Hepatocyte (in vitro differentiated cells): ENCODE measurements around the gene MOB3C. TPM values are rescaled to one million over a fixed set of nuclear protein-coding genes. Genes with fewer than 3 reads are reported as not detected.
A peak's percentile ranks its signal among the peaks of the same experiment; 100 is the strongest.
"Not testable (repeated sequence)": the region's sequence is repeated elsewhere in the genome, so short reads cannot be mapped to it uniquely, and the experiment has no call there.

ENCODE experiments used
- DNase-seq: peaks from one replicate; pipeline ENCODE4 v3.0.0-alpha.2; 2016; ENCODE audit warnings: low spot score
- H2AFZ ChIP-seq: fragments of 200-600 bp; sonication (generic); 2 replicates; pipeline ENCODE4 v1.6.0; 2016; ENCODE audit warnings: antibody characterized with exemption, mild to moderate bottlenecking
- H3K27ac ChIP-seq: fragments of 200-600 bp; sonication (generic); 2 replicates; pipeline ENCODE4 v1.5.1; 2016; ENCODE audit warnings: mild to moderate bottlenecking
- H3K27me3 ChIP-seq: fragments of 200-600 bp; sonication (generic); 2 replicates; pipeline ENCODE4 v1.6.1; 2016
- H3K36me3 ChIP-seq: fragments of 200-600 bp; sonication (generic); replicated peaks from 2 replicates; pipeline ENCODE4 v1.5.1; 2016; ENCODE audit warnings: low read depth; ENCODE audit not compliant: insufficient read depth
- H3K4me1 ChIP-seq: fragments of 200-600 bp; sonication (generic); 2 replicates; pipeline ENCODE4 v1.5.1; 2016; ENCODE audit warnings: mild to moderate bottlenecking, moderate library complexity; ENCODE audit not compliant: insufficient read depth
- H3K4me2 ChIP-seq: fragments of 200-600 bp; sonication (generic); 2 replicates; pipeline ENCODE4 v1.6.0; 2016
- H3K4me3 ChIP-seq: fragments of 200-600 bp; sonication (generic); 2 replicates; pipeline ENCODE4 v1.5.1; 2016; ENCODE audit warnings: mild to moderate bottlenecking
- H3K79me2 ChIP-seq: fragments of 200-600 bp; sonication (generic); 2 replicates; pipeline ENCODE4 v1.6.0; 2017; ENCODE audit warnings: mild to moderate bottlenecking
- H3K9me2 ChIP-seq: fragments of 200-600 bp; sonication (generic); replicated peaks from 2 replicates; pipeline ENCODE4 v1.6.0; 2017; ENCODE audit warnings: mild to moderate bottlenecking; ENCODE audit not compliant: insufficient read depth
- H3K9me3 ChIP-seq: fragments of 200-600 bp; sonication (generic); 2 replicates; pipeline ENCODE4 v1.5.1; 2016; ENCODE audit warnings: low read depth, mild to moderate bottlenecking
- H4K20me1 ChIP-seq: fragments of 200-600 bp; sonication (generic); 2 replicates; pipeline ENCODE4 v1.6.0; 2016; ENCODE audit warnings: mild to moderate bottlenecking; ENCODE audit not compliant: insufficient read depth, poor library complexity, severe bottlenecking
- CTCF ChIP-seq: fragments of 200-600 bp; sonication (generic); IDR thresholded peaks from 2 replicates; pipeline ENCODE4 v1.5.1; 2016; ENCODE audit warnings: antibody characterized with exemption, mild to moderate bottlenecking; ENCODE audit not compliant: poor library complexity
- EZH2 ChIP-seq: fragments of 200-600 bp; sonication (generic); IDR thresholded peaks from 2 replicates; pipeline ENCODE4 v1.6.1; 2016; ENCODE audit warnings: antibody characterized with exemption, mild to moderate bottlenecking, borderline replicate concordance
- EZH2phosphoT487 ChIP-seq: fragments of 200-600 bp; sonication (generic); IDR thresholded peaks from one replicate; pipeline ENCODE4 v1.6.1; 2018; ENCODE audit warnings: antibody characterized with exemption, mild to moderate bottlenecking, low read depth, moderate library complexity; ENCODE audit not compliant: unreplicated experiment, severe bottlenecking
- WGBS: methylation state at CpG from one replicate; pipeline ENCODE4 v1.1.6; 2016; ENCODE audit warnings: low lambda C conversion rate; ENCODE audit errors: missing lambda C conversion rate; 5-methylcytosine and 5-hydroxymethylcytosine counted together
- polyA plus RNA-seq: library from polyadenylated mRNA; unstranded; fragments of >200 nt; fragmentation: Nextera tagmentation; extraction: Ambion mirVana; gene quantifications from 2 replicates; pipeline ENCODE4 v1.2.1, GENCODE V29; 2016
- total RNA-seq: library from RNA; depleted of rRNA; stranded (reverse); fragments of >200 nt; gene quantifications from 2 replicates; pipeline ENCODE4 v1.2.3, GENCODE V29; 2014

MOB3C gene
- total RNA-seq: 5.3 and 6.6 TPM in 2 replicates
- polyA plus RNA-seq: 5.1 and 5.8 TPM in 2 replicates

GRCh38 chr1:46616277-46617107 lies at the start of gene MOB3C:
Gene MOB3C (minus strand): TSS chr1:46616811. CDS start chr1:46613321, 3,490 bp downstream.
- Histone ChIP-seq H4K20me1 (no peaks in the 10 kb centered on the region), H3K9me3 (no peaks in the 10 kb centered on the region), H3K9me2 (no peaks in the 10 kb centered on the region), H3K36me3 (no peaks in the 10 kb centered on the region), H3K4me2 (peak within 1 kb of the TSS; percentile 96), H2AFZ (peak within 1 kb of the TSS; percentile 84), H3K4me1 (peaks cover 13% of the 10 kb centered on the region), H3K79me2 (peaks cover 19% of the 10 kb centered on the region), H3K27ac (peak within 1 kb of the TSS; percentile 92), H3K27me3 (no peaks in the 10 kb centered on the region), H3K4me3 (peak within 1 kb of the TSS; percentile 84)
- peak; percentile 84 for DNase-seq
- 2% methylated on average over 47 of the region's 62 CpGs for WGBS
- TF ChIP-seq EZH2phosphoT487: no peak
- TF ChIP-seq CTCF: no peak
- TF ChIP-seq EZH2: no peak

GRCh38 chr1:46665983-46666382 lies 49.4 kb upstream of the MOB3C start:
- no peaks in the 10 kb centered on the region for H4K20me1 ChIP-seq
- no peak for DNase-seq
- no peak overlapping the region for H2AFZ ChIP-seq
- no peaks in the 10 kb centered on the region for H3K9me2 ChIP-seq
- H3K27ac ChIP-seq: no peak overlapping the region
- TF ChIP-seq EZH2phosphoT487 (no peak), EZH2 (no peak), CTCF (no peak)
- H3K79me2 ChIP-seq: peaks cover 13% of the 10 kb centered on the region
- no peaks in the 10 kb centered on the region for H3K9me3 ChIP-seq
- WGBS: 68% methylated on average over 2 of the region's 2 CpGs
- no peak overlapping the region for H3K4me2 ChIP-seq
- no peaks in the 10 kb centered on the region for H3K36me3 ChIP-seq
- no peaks in the 10 kb centered on the region for H3K27me3 ChIP-seq
- H3K4me3 ChIP-seq: no peak overlapping the region
- H3K4me1 ChIP-seq: peaks cover 9% of the 10 kb centered on the region

GRCh38 chr1:46662919-46663318 lies 46.3 kb upstream of the MOB3C start:
- not testable (repeated sequence) for H3K27me3 ChIP-seq, H3K4me3 ChIP-seq, H3K27ac ChIP-seq, DNase-seq, H3K4me2 ChIP-seq, H3K9me2 ChIP-seq, H2AFZ ChIP-seq, H3K4me1 ChIP-seq, H3K36me3 ChIP-seq, H4K20me1 ChIP-seq, H3K9me3 ChIP-seq
- peaks cover 13% of the 10 kb centered on the region for H3K79me2 ChIP-seq
- 94% methylated on average over 5 of the region's 5 CpGs for WGBS

GRCh38 chr1:46660116-46660515 lies 43.5 kb upstream of the MOB3C start:
- not testable (repeated sequence) for H3K9me2 ChIP-seq, DNase-seq, H3K27ac ChIP-seq, H3K36me3 ChIP-seq, H3K27me3 ChIP-seq, H4K20me1 ChIP-seq, H3K4me1 ChIP-seq, H3K79me2 ChIP-seq, H3K4me2 ChIP-seq, H3K9me3 ChIP-seq, H2AFZ ChIP-seq, H3K4me3 ChIP-seq
- WGBS: 97% methylated on average over 5 of the region's 5 CpGs
